NCI-H2107 (cell line): ENCODE results near the gene NFIC.
"Not testable (repeated sequence)": the region's sequence is repeated elsewhere in the genome, so short reads cannot be mapped to it uniquely, and the experiment has no call there.

Experiments
- DNase-seq: peaks from one replicate; lab custom pipeline; 2025; lab: John Stamatoyannopoulos, UW

Gene NFIC

GRCh38 chr19:3373971-3374368 lies 7.6 kb downstream of the NFIC start:
- DNase-seq = no peak

GRCh38 chr19:3374369-3375112 lies 8.2 kb downstream of the NFIC start:
- no peak for DNase-seq

GRCh38 chr19:3375221-3376090 lies 9.1 kb downstream of the NFIC start:
- no peak for DNase-seq

- DNase-seq = not testable (repeated sequence)
Observed at GRCh38 chr19:3376091-3376455, 9.7 kb downstream of the NFIC start.

- DNase-seq = no peak
Observed at GRCh38 chr19:3378352-3379150, 12.2 kb downstream of the NFIC start.

- no peak for DNase-seq
Observed at GRCh38 chr19:3380829-3381228, 14.4 kb downstream of the NFIC start.

- no peak for DNase-seq
Observed at GRCh38 chr19:3381701-3382372, 15.5 kb downstream of the NFIC start.

GRCh38 chr19:3382460-3383100 lies 16.2 kb downstream of the NFIC start:
- DNase-seq = no peak

GRCh38 chr19:3383121-3383722 lies 16.8 kb downstream of the NFIC start:
- no peak for DNase-seq

- no peak for DNase-seq
Observed at GRCh38 chr19:3386447-3387234, 20.3 kb downstream of the NFIC start.

- peak; percentile 90 for DNase-seq
Observed at GRCh38 chr19:3387645-3388589, 21.5 kb downstream of the NFIC start.

- no peak for DNase-seq
Observed at GRCh38 chr19:3389446-3389778, 23.0 kb downstream of the NFIC start.

GRCh38 chr19:3389876-3390371 lies 23.5 kb downstream of the NFIC start:
- DNase-seq = peak; percentile 26

- not testable (repeated sequence) for DNase-seq
Observed at GRCh38 chr19:3391911-3392310, 25.5 kb downstream of the NFIC start.

- no peak for DNase-seq
Observed at GRCh38 chr19:3392480-3392879, 26.1 kb downstream of the NFIC start.

- no peak for DNase-seq
Observed at GRCh38 chr19:3396881-3397265, 30.5 kb downstream of the NFIC start.

- DNase-seq = no peak
Observed at GRCh38 chr19:3397266-3398022, 31.1 kb downstream of the NFIC start.
